ENCODE data around the gene PRAC1.

GRCh38 chr17:48748718-48749566 lies 26.6 kb upstream of the PRAC1 start:
- no peak for TF ChIP-seq CTCF (IDR thresholded peaks at IDR 0.05; ENCODE audit: insufficient read depth, low read length, poor library complexity, severe bottlenecking)
- TF ChIP-seq EZH2phosphoT487 (conservative IDR thresholded peaks at IDR 0.05; ENCODE audit: low read length), result no peak
